Right renal pelvis (tissue), 4 donors: ENCODE measurements around the gene ANO2. TPM values are rescaled to one million over a fixed set of nuclear protein-coding genes. Genes with fewer than 3 reads are reported as not detected.

Experiments
- DNase-seq, 4 donors: peaks; one replicate each; pipeline ENCODE4 v3.0.0-alpha.2; 2013; ENCODE audit warnings: low read depth in 4 of 4, low spot score in 3 of 4, missing footprints in 1 of 4
- polyA plus RNA-seq, 4 donors: library from polyadenylated mRNA; unstranded; fragments of 120-200 nt; gene quantifications; one replicate each; pipeline ENCODE4 v1.2.1, GENCODE V29; 2013; ENCODE audit not compliant: insufficient read length in 4 of 4

ANO2 gene
- polyA plus RNA-seq, 4 donors, result 3.0 to 4.6 (median 3.9) TPM

- peak in 2 of 4 donors; percentile 23 to 33 for DNase-seq
These were observed 20.9 kb upstream of the ANO2 start for GRCh38 chr12:5965950-5966383.

GRCh38 chr12:5964913-5965900, 20.1 kb upstream of the ANO2 start:
- DNase-seq, result no peak

GRCh38 chr12:5963515-5963914, 18.5 kb upstream of the ANO2 start:
- no peak for DNase-seq

GRCh38 chr12:5960783-5961182, 15.7 kb upstream of the ANO2 start:
- no peak for DNase-seq

- DNase-seq, result no peak
These were observed 11.9 kb upstream of the ANO2 start for GRCh38 chr12:5956987-5957386.

- DNase-seq, result no peak
These were observed 9.6 kb upstream of the ANO2 start for GRCh38 chr12:5954661-5955060.

GRCh38 chr12:5953835-5954586, 9.0 kb upstream of the ANO2 start:
- no peak for DNase-seq

GRCh38 chr12:5952031-5952430, 7.0 kb upstream of the ANO2 start:
- no peak for DNase-seq

GRCh38 chr12:5948696-5949095, 3.6 kb upstream of the ANO2 start:
- DNase-seq, result no peak

- no peak for DNase-seq
These were observed 1.9 kb upstream of the ANO2 start for GRCh38 chr12:5947006-5947405.

- no peak for DNase-seq
These were observed 1.3 kb upstream of the ANO2 start for GRCh38 chr12:5946388-5946787.

- no peak for DNase-seq
These were observed 380 bp downstream of the ANO2 start for GRCh38 chr12:5944688-5945070.

- no peak for DNase-seq
These were observed 1.0 kb downstream of the ANO2 start for GRCh38 chr12:5944053-5944452.

- DNase-seq, result no peak
These were observed 3.2 kb downstream of the ANO2 start for GRCh38 chr12:5941907-5942306.

GRCh38 chr12:5927732-5928516, 17.1 kb downstream of the ANO2 start:
- no peak for DNase-seq

GRCh38 chr12:5925646-5926045, 19.4 kb downstream of the ANO2 start:
- DNase-seq, result no peak

GRCh38 chr12:5924342-5924741, 20.7 kb downstream of the ANO2 start:
- DNase-seq, result no peak

GRCh38 chr12:5923751-5924150, 21.3 kb downstream of the ANO2 start:
- DNase-seq, result no peak

GRCh38 chr12:5923043-5923605, 21.9 kb downstream of the ANO2 start:
- DNase-seq, result no peak
